ENCODE data around the gene NQO2. TPM values are rescaled to one million over a fixed set of nuclear protein-coding genes. Genes with fewer than 3 reads are reported as not detected.

Gene NQO2
- total and polyA plus RNA-seq, 2 experiments from 2014 or later: 38.7 to 103 TPM

- H3K4me3 ChIP-seq: no peak overlapping the region
- peaks cover 7% of the 10 kb centered on the region for H3K4me1 ChIP-seq (ENCODE audit: low read depth)
- no peaks in the 10 kb centered on the region for H3K9me3 ChIP-seq (ENCODE audit: low read depth)
- no peak overlapping the region for H3K27ac ChIP-seq
- H3K27me3 ChIP-seq: no peaks in the 10 kb centered on the region
- TF ChIP-seq CTCF (IDR thresholded peaks at IDR 0.05; ENCODE audit: low read depth, low read length): no peak
- H3K36me3 ChIP-seq: no peaks in the 10 kb centered on the region
- DNase-seq (ENCODE audit: low read depth in 1 of 2, low spot score in 1 of 2): no peak
These were observed 38.8 kb upstream of the NQO2 start for GRCh38 chr6:2960935-2961334.

- H3K27me3 ChIP-seq: no peaks in the 10 kb centered on the region
- DNase-seq (ENCODE audit: low read depth in 1 of 2, low spot score in 1 of 2): no peak
- no peak overlapping the region for H3K27ac ChIP-seq
- H3K9me3 ChIP-seq (ENCODE audit: low read depth): no peaks in the 10 kb centered on the region
- H3K36me3 ChIP-seq: no peaks in the 10 kb centered on the region
- peaks cover 7% of the 10 kb centered on the region for H3K4me1 ChIP-seq (ENCODE audit: low read depth)
- H3K4me3 ChIP-seq: no peak overlapping the region
- no peak for TF ChIP-seq CTCF (IDR thresholded peaks at IDR 0.05; ENCODE audit: low read depth, low read length)
These were observed 38.2 kb upstream of the NQO2 start for GRCh38 chr6:2961506-2961905.

GRCh38 chr6:2962004-2962403, 37.7 kb upstream of the NQO2 start:
- Histone ChIP-seq H3K27ac (no peak overlapping the region), H3K36me3 (no peaks in the 10 kb centered on the region), H3K27me3 (no peaks in the 10 kb centered on the region), H3K4me1 (ENCODE audit: low read depth) (peaks cover 7% of the 10 kb centered on the region), H3K9me3 (ENCODE audit: low read depth) (no peaks in the 10 kb centered on the region), H3K4me3 (no peak overlapping the region)
- no peak for DNase-seq (ENCODE audit: low read depth in 1 of 2, low spot score in 1 of 2)
- TF ChIP-seq CTCF (IDR thresholded peaks at IDR 0.05; ENCODE audit: low read depth, low read length): no peak

DNA sequence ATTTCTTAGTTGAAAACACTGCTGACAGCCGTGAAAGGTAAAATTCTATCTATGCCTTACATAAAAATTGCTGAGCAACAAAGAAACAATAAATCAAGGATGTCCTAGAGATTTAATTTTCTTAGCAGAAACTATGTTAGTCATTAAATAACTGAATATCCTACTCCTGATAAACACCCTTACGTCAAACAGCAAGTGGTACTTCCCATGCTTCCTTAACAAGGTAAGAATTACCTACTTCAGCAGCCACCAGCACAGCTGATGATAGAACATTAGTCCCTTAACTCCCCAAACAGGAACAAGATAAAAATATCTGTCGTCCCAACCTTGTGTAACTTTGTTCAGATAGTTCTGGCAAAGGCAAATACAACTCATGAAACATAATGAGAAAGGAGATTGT, 37.1 kb upstream of the NQO2 start:
- H3K27me3 ChIP-seq: no peaks in the 10 kb centered on the region
- TF ChIP-seq CTCF (IDR thresholded peaks at IDR 0.05; ENCODE audit: low read depth, low read length): no peak
- DNase-seq (ENCODE audit: low read depth in 1 of 2, low spot score in 1 of 2): no peak

DNA sequence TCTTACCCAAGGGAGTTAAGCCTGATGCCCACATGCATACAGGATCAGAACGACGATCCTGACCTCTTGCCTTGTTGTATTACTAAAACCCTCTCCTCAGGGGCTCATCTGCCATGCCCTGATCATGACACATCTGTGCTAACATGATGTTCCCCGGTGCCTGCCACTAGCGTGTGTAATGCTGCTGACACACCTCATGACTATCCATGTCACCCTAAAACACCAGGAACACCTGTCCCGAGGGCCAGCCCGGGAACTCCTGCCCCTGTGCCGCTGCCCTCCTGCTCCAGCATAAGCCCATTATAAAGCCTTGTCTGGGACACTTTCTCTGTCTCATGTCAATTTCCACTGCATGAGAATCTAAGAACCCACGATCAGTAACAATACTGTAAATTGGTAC, 35.9 kb upstream of the NQO2 start:
- H3K27me3 ChIP-seq: no peaks in the 10 kb centered on the region
- H3K27ac ChIP-seq: no peak overlapping the region
- TF ChIP-seq CTCF (IDR thresholded peaks at IDR 0.05; ENCODE audit: low read depth, low read length): no peak
- H3K4me1 ChIP-seq (ENCODE audit: low read depth): peaks cover 7% of the 10 kb centered on the region
- no peak overlapping the region for H3K4me3 ChIP-seq
- H3K36me3 ChIP-seq: no peaks in the 10 kb centered on the region
- no peaks in the 10 kb centered on the region for H3K9me3 ChIP-seq (ENCODE audit: low read depth)
- no peak for DNase-seq (ENCODE audit: low read depth in 1 of 2, low spot score in 1 of 2)

More for the DNA sequence above, 37.1 kb upstream of the NQO2 start:
- Histone ChIP-seq H3K4me1 (ENCODE audit: low read depth) (peaks cover 7% of the 10 kb centered on the region), H3K36me3 (no peaks in the 10 kb centered on the region), H3K27ac (no peak overlapping the region), H3K4me3 (no peak overlapping the region), H3K9me3 (ENCODE audit: low read depth) (no peaks in the 10 kb centered on the region)

All from cardiac muscle cell (in vitro differentiated cells and primary cell).